Left cardiac atrium (tissue), 4 donors: Measurements from ENCODE around the gene TMEM115. TPM values are rescaled to one million over a fixed set of nuclear protein-coding genes. Genes with fewer than 3 reads are reported as not detected.

Source experiments
- ATAC-seq, 2 donors: fragments of 200-7000 bp; cut with Tn5 transposase; one replicate each; pipeline ENCODE4 v1.9.1; 2020; ENCODE audit warnings: mild to moderate bottlenecking in 2 of 2, moderate library complexity in 2 of 2
- DNase-seq: peaks from one replicate; pipeline ENCODE4 v3.0.0-alpha.2; 2020
- intact Hi-C, 2 donors: fragments of 100-400 bp; cut with DNase I; formaldehyde crosslinking; loops; one replicate each; pipeline versions ENCODE4 v1.14.1 to v1.15.1; 2022 to 2023
- total RNA-seq, 2 donors: library from RNA; stranded (reverse); fragmentation: NEBNext Ultra II Directional; extraction: Animal tissue kit (Norgen Biotek cat#: 25700); gene quantifications; one replicate each; pipeline ENCODE4 v1.2.1, GENCODE V29; 2021
- donor health status: DM: no; HTN: yes; CAD: no.
- donor health status: DM: no; HTN: yes; CAD: no; lungs with severe emphysema.
- donor health status: DM: yes; HTN: yes; CAD: no.
- donor health status: Dilated cardiomyopathy.

Gene TMEM115
- total RNA-seq, 2 donors from 2014 or later = 28.7 to 33.4 TPM

DNA sequence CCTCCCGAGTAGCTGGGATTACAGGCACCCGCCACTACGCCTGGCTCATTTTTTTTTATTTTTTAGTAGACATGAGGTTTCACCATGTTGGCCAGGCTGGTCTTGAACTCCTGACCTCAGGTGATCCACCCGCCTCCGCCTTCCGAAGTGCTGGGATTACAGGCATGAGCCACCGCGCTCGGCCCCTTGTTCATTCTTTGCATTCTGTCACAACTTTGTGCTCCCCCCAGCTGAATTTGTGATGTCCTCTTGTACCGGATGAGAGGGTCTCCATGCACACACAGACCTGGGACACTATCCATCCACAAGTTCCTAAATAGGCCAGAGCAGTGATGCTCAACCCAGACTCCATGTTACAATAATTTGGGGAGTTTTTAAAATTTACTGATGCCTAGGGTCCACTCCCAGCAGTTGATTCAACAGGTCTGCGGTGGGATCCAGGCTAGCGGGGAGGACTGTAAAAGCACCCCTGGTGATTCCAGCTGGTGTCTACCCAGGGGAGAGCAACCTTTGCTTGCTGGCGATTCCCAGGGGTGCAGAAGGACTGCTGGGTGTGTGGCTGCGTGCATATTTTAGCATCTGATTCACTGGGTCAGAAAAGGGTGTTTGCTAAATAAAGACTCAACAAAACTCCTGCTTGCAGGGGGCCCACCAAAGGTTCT lies 19.7 kb downstream of the TMEM115 start:
- ATAC-seq = no peak
- intact Hi-C loops = no loop called here
- no peak for DNase-seq

DNA sequence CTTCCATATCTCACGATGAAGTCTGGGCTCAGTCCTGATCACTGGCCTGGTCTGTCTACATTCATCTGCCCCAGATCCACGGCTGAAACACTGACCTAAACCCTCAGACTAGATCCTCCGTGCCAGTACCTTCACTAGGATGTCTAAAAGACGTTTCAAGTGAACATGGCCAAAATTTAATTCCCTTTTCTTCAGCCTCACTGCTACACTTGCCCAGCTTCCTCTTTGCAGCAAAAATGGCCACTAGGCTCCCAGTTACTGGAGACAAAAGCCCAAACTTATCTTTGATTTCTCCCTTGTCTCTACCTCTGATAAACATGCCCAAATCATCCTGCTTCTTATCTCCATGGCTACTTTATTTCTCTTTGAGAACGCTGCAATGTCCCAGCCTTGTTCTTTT lies 20.4 kb downstream of the TMEM115 start:
- intact Hi-C loops = no loop called here
- ATAC-seq (no peak), DNase-seq (no peak)

DNA sequence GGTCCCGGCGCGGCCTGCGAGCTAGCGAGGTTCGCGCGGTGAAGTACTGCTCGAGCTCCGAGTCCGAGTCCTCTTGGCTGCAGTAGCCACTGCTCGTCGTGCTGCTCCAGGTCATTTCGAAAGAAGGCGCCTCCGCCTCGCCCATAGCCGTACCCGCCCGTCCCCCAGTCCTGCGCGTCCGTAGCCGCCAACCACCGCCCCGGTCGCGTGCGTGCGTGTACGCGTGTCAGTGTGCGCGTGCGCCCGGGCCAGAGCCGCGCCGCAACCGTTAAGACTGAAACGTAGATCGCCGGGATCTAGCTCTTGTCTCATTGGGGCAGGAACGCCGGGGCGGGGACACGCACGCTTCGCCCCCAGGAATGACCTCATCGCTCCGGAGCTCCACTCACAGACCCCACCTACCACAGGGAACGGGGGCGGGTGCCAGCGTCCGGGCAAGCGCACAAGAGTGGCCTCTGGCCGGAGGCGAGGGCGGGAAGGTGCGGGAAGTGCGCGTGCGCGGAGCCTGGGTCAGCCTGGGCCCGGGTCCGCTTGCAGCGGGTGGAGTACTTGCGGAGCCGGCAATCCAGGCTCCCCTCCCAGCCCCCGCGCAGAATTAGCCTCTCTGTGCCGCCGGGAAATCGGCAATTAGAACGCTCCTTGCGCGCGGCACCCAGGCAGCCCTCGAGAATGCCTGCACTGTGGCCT lies 22.0 kb downstream of the TMEM115 start:
- ATAC-seq (peak; percentile 88 to 89), DNase-seq (peak; percentile 100)
- intact Hi-C loops = no loop called here

DNA sequence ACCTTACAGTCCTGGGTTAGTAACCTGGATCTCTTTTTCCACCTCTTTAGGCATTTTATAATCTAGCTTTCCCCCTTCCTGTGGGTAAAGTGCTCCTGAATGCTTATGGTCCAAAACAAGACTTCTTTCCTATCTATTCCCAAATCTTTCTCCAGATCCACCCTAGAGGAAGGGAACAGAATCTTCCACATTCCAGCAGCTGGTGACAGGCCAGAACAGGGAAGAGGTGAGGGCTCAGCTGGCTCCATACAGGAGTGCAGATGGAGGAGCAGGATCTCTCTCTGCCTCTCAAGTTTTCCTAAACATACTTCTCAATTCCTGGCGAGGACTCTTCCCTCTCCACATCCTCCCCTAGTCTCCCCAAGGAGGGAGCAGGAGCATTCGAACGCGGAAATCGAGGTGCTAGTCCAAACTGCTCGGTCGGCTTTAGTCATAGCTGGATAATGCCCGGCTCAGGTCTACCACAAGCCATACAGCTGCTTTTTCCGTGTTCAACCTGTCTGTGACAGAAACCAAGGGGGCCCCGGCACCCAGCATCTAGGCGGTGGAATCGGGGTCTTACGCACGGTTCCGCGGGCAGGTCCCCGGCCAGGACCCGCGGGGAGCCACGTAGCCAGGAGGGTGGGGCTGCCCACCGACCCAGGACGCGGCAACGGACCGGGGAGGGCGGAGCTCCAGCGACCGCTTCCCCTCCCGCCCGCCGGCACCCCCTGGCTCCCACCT lies 22.7 kb downstream of the TMEM115 start:
- ATAC-seq (peak in 1 of 2 donors; percentile 35), DNase-seq (no peak)
- intact Hi-C loops = no loop called here

DNA sequence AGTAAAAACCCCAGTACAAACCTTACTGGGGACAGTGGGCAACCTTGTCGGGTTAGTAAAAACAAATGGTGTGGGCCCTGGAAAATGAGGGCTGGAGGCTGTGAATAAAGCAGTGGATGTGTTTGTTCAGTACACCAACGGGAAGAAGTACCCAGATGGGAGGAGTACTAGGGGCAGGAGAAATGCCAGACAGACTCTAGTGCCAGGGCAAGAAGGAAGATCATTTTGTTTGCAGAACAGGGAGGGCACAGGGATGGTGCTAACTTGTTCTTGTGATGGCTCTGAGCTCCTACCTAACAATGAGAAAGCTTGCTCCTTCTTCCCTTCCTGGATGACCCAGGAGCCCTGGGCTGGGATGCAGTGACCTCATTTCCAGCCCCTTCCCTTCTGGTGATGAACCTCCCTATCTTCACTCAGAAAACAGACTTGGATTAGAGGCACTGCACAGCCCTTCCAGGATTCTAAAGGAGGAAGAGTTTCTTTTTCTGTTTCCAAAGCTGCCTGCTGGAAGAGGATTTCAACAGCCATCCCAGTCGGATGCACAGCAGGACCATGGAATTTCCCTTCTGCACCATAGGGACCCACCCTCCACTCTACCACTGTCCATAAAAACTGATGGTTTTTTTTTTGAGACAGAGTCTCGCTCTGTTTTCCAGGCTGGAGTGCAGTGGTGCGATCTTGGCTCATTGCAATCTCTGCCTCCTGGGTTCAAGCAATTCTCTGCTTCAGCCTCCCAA lies 24.8 kb downstream of the TMEM115 start:
- DNase-seq (no peak), ATAC-seq (no peak)
- intact Hi-C loops = no loop called here

DNA sequence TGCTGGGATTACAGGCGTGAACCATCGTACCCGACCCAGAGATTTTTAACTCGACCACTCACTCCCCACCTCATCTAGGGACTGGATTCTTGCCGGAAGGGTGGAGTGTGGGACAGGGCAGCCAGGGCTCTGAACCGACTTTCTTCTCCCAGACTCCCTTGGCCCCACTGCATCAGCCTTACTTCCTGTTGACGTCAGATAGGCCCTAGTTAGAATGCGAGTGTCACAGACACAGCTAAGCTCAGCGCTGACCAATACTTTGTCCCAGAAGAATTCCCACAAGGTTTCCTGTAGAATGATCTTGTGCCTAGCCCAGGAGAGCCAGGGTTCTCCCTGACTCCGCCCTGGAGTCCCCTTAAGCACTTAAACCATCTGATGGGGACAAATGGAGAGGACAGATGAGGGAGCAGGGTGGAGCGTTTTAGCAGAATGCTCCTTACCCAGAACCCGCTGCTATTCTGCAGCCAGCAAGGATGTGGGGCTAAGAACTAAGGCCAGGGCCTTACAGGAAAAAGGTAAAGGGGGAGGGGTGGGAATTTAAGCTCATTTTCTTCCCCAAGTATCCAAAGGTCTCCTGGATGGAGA lies 25.5 kb downstream of the TMEM115 start:
- intact Hi-C loops = no loop called here
- peak in 1 of 2 donors; percentile 12 for ATAC-seq
- DNase-seq = peak; percentile 80

DNA sequence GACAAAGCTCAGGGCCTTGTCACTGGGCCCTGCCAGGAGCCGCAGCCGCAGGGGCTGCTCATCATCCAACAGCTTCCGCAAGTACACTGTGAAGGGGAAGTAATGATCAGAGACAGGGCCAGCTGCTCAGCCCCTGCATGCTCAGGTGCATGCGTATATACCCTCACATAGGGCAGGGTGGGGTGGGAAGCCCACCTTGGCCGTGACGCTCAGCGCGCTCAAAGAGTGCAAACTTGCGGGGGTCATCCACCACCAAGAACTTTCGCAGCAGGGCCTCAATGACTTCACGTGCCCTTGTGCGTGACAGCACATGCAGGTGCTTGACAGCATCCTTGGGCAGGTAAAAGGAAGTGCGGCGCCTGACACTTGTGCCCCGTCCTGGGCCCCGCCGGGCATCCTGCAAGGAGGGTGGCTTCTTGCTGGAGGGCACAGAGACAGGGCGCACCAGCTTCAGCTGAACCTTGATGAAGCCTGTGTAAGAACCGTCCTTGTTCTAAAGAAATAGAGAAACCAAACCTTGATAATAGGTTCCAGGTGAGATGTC lies 27.9 kb downstream of the TMEM115 start:
- intact Hi-C loops = no loop called here
- ATAC-seq = no peak
- no peak for DNase-seq

DNA sequence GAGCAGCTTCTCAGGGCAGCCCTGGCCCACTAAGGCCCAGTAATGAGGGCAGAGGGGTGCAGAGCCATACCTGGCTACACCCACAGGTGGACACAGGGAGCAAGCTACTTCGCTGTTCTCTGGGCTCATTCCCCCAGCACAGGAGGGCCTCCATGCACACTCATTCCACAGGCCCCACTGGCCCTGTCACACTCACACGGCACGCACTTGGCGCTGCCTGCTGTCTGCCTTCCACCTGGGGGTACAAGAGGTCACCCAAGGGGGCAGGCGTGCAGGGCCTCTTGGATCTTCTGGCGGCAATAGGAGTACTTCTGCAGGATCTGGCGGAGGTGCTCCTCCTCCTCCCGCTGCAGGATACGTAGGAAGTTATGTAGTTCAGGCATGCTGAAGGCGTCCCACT lies 29.0 kb downstream of the TMEM115 start:
- intact Hi-C loops = no loop called here
- ATAC-seq = no peak
- no peak for DNase-seq

DNA sequence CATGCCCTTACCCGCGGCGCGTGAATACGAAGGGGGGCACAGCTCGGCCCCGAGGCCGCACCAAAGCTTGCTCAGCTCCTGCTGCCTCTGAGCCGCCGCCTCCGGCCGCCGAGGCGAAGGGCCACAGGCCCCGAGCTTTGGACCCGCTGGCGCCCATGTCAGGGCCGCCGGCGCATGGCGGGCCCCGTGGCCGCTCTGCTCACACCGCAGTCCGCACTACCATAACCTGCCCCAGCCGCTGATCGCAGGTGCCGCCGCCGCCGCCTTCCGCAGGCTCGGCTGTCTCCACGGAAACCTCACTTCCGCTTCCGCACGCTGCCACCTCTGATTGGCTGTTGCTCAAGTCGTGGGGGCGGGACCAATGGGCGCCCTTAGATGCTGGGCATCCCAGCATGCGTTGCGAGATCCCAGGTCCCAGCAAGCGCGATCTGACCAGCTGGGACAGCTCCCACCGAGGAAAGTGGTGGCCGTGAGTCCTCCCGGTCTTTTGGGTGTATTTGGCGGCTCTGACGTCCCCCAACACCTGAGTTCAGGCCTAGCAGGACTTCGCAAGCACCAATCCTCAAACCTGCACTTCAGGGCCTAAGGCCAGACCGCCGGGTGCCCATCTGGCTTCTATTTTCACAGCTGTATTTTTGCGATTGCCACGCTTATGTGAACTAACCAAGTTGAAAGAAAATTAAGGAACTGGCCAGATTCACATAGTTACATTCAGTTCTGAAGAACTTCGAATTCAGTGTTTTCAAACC lies 31.2 kb downstream of the TMEM115 start, which contains the start of gene TUSC2:
Gene TUSC2, minus strand, starts transcription at position 281 of the 749 bp plus-strand sequence. Its CDS starts 124 bp downstream, at position 157.
- DNase-seq (peak; percentile 98), ATAC-seq (peak; percentile 84 to 93)
- intact Hi-C loops = loop anchor here in 1 of 2 donors (5.0 to 10.0 kb wide), 2 partner anchors 56 to 93 kb away; partner anchors contain the start of gene GNAI2

DNA sequence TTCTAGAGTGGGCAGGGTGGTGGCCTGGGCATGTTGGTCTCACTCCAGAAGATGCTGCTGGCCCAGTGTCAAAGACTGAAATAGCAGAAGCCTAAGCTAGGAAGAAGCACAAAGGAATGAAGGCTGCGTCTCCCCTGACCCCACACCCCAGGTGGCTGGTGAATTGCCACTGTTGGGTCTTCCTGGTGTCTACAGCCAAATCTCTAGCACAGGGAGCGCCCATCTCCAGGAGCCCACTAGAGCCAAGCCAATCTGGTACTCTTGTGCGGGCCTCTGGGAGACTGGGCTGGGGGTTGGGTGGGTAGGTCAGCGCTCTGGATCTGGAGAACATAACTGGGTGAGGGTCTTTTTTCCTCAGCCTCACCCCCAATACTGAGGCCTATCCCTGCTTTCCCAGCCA lies 32.2 kb downstream of the TMEM115 start:
- no peak for DNase-seq
- no peak for ATAC-seq
- intact Hi-C loops = loop anchor here in 1 of 2 donors (5.0 to 10.0 kb wide), 2 partner anchors 55 to 92 kb away; partner anchors contain the start of gene GNAI2

DNA sequence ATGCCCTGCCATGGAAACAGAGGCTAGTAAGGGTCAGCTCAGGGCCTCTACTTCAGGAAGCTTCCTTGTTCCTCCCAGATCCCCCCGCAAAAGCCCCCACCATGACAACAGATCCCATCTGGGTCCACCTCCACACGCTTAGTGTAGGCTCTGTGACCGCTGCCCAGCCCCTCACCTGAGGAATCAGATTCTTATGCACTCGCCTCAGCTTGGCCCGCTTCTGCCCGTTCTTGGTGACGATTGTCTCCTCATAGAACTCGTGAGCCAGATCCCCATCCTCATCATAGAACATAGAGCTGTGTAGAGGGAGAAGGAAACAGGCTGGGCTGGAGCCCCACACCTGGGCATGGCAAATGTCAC lies 33.2 kb downstream of the TMEM115 start:
- intact Hi-C loops = loop anchor here in 1 of 2 donors (5.0 to 10.0 kb wide), 2 partner anchors 54 to 91 kb away; partner anchors contain the start of gene GNAI2
- ATAC-seq = no peak

DNA sequence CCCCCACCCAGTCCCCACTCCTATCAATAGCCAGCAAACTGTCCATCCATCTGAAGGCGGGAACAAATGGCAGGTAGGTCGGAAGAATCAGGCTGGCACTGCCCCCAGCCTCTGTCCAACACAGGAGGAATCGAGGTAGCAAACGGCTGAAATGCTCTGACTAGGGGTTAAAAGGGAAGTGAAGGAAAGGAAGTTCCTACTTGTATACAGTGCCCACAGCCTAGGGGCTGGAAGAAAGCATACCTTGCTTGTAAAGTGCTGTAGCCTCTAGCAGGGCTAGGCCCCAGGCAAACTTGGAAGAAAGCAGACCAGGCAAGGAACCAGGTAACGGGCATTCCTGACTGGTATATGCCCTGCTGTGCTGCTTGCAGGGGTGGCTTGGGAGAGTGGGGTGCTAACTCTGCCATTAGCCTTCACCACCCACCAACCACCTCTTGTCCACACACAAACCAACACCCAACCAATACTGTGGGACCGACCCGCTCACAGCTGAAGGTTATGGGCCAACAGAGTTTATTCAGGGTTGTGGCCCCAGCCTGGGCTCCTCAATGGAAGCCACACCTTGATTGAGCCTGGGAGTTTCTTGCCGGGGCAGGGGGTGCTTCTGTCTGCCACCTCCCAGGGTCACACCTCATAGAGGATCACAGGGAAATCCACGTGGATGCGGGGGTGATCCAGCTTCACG lies 33.7 kb downstream of the TMEM115 start:
- ATAC-seq = no peak
- no peak for DNase-seq
- intact Hi-C loops = loop anchor here in 1 of 2 donors (5.0 to 10.0 kb wide), 2 partner anchors 53 to 91 kb away; partner anchors contain the start of gene GNAI2

More for the DNA sequence above, 33.2 kb downstream of the TMEM115 start:
- DNase-seq = no peak

DNA sequence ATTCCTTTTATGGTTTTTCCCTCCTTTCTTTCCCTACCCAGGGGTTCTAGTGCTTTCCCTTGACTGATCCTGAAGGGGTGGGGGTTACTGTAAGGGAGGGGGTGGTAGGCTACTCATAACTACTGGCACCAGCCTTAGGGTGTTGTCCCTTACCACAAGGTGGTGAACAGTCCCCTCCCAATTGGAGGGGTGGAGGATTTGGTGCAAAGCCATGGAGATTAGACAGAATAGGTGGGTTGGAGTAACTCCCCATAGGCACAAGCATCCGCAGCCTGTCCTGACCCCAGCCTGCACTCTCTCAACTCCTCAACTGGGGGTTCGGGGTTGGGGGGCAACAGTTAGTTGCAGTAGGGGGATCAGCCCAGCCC lies 34.2 kb downstream of the TMEM115 start:
- ATAC-seq (no peak), DNase-seq (no peak)
- intact Hi-C loops = loop anchor here in 1 of 2 donors (5.0 to 10.0 kb wide), 2 partner anchors 53 to 90 kb away; partner anchors contain the start of gene GNAI2

DNA sequence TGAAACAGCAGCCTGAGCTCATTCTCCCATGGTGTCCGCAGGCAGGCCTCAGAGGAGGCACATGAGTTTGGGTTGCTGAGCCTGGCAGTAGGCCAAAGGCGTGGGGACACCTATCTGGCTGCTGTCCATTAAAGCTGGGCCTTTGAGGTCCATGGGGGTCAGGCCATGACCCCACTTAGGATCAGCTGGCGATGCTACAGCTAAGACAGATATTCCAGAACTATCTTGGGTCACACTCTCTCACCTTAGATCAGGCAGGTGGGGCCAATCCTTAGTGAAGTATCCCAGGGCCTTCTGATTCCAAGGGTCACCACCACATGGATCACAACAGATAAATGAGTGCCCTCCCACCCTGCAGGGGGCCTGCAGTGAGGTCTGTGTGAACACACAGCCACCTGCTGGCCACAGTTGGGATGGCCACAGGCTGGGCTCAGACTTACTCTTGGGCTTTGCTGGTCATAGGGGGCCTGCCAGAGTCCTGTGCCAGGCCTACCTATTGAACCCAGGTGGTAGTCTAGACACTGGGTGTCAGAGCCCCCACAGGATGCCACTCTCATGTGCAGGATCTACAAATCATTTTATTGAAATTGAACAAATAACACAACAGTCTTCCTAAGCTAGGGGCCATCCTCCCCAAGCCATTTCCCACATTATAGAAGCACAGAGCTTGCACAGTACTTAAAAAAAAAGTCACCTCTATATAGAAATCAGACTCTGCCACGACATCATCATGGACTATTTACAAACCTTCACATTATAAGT lies 34.8 kb downstream of the TMEM115 start:
- ATAC-seq (peak in 1 of 2 donors; percentile 10), DNase-seq (peak; percentile 86)
- intact Hi-C loops = loop anchor here in 1 of 2 donors (5.0 to 10.0 kb wide), 2 partner anchors 52 to 90 kb away; partner anchors contain the start of gene GNAI2

DNA sequence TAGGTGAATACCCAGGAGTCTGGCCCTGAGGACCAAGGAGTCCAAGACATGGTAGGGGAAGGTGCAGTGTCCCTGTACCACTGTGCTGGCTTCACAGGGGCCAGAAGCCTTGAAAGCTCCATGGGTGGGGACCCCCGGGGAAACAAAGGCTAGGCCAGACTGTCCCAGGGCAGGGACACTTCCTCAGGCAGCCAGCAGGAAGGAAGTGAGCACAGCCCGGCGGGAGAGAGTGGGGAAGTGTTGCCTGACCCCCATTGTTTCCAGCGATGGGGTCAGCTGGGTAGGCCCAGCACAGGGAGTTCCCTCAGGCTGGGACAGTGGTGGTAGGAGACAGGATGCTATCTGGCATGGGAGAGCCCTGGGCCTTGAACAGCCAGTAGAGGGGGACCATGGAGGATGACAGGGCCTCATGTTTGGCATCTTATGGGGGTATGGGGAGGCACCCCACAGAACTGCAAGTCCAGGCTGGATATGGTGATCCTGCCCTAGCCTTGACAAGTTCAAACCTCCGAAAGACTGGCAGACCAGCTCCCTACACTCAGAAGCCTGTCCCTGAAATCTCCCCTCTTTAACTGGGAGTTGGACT lies 35.6 kb downstream of the TMEM115 start:
- ATAC-seq = peak in 1 of 2 donors; percentile 12

More for the DNA sequence above, 35.6 kb downstream of the TMEM115 start:
- DNase-seq = peak; percentile 85
- intact Hi-C loops = loop anchor here in 1 of 2 donors (10.0 kb wide), 1 partner anchor 89 kb away; the partner anchor contains the start of gene GNAI2
